Fibroblast of the conjunctiva (primary cell): ENCODE measurements around the gene ATP13A3.
A peak's percentile ranks its signal among the peaks of the same experiment; 100 is the strongest.

ENCODE experiments used
- DNase-seq: peaks from one replicate; pipeline ENCODE4 v3.0.0-alpha.2; 2010; ENCODE audit warnings: low read depth

Gene ATP13A3

GRCh38 chr3:194439881-194440550 lies 46.8 kb downstream of the ATP13A3 start:
- no peak for DNase-seq

GRCh38 chr3:194434503-194434902 lies 52.3 kb downstream of the ATP13A3 start:
- no peak for DNase-seq

- DNase-seq = no peak
Measured at GRCh38 chr3:194431554-194431953, 55.2 kb downstream of the ATP13A3 start.

GRCh38 chr3:194425399-194425798 lies 61.4 kb downstream of the ATP13A3 start:
- no peak for DNase-seq

- no peak for DNase-seq
Measured at GRCh38 chr3:194424953-194425352, 61.8 kb downstream of the ATP13A3 start.

GRCh38 chr3:194424373-194424772 lies 62.4 kb downstream of the ATP13A3 start:
- DNase-seq = no peak

GRCh38 chr3:194423317-194423716 lies 63.5 kb downstream of the ATP13A3 start:
- DNase-seq = no peak

- no peak for DNase-seq
Measured at GRCh38 chr3:194422188-194422587, 64.6 kb downstream of the ATP13A3 start.

GRCh38 chr3:194418671-194419070 lies 68.1 kb downstream of the ATP13A3 start:
- DNase-seq = no peak

- no peak for DNase-seq
Measured at GRCh38 chr3:194407423-194407822, 79.4 kb downstream of the ATP13A3 start.

- no peak for DNase-seq
Measured at GRCh38 chr3:194405766-194406165, 81.0 kb downstream of the ATP13A3 start.

GRCh38 chr3:194404365-194405140 lies 82.2 kb downstream of the ATP13A3 start:
- peak; percentile 53 for DNase-seq

- no peak for DNase-seq
Measured at GRCh38 chr3:194401868-194402329, 84.9 kb downstream of the ATP13A3 start.

- no peak for DNase-seq
Measured at GRCh38 chr3:194401346-194401745, 85.5 kb downstream of the ATP13A3 start.

- no peak for DNase-seq
Measured at GRCh38 chr3:194399874-194400411, 86.9 kb downstream of the ATP13A3 start.

- DNase-seq = no peak
Measured at GRCh38 chr3:194399166-194399565, 87.6 kb downstream of the ATP13A3 start, which contains the start of gene GP5. GP5 (minus strand) TSS chr3:194399266; CDS start chr3:194398282, 984 bp downstream.

GRCh38 chr3:194397757-194398312 lies 89.0 kb downstream of the ATP13A3 start:
- no peak for DNase-seq

- no peak for DNase-seq
Measured at GRCh38 chr3:194396859-194397756, 89.7 kb downstream of the ATP13A3 start.

GRCh38 chr3:194396539-194396858 lies 90.3 kb downstream of the ATP13A3 start:
- DNase-seq = no peak

- no peak for DNase-seq
Measured at GRCh38 chr3:194395778-194396538, 90.8 kb downstream of the ATP13A3 start.

GRCh38 chr3:194395212-194395611 lies 91.6 kb downstream of the ATP13A3 start:
- DNase-seq = no peak
